HG03457 (cell line): ENCODE measurements around the gene EIF4G3.
"Not testable (repeated sequence)": the region's sequence is repeated elsewhere in the genome, so short reads cannot be mapped to it uniquely, and the experiment has no call there.

Source experiments
- ATAC-seq: cut with Tn5 transposase; IDR thresholded peaks from one replicate; pipeline ENCODE4 v1.9.1; 2021; ENCODE audit warnings: moderate number of reproducible peaks; ENCODE audit not compliant: unreplicated experiment

Gene EIF4G3

DNA sequence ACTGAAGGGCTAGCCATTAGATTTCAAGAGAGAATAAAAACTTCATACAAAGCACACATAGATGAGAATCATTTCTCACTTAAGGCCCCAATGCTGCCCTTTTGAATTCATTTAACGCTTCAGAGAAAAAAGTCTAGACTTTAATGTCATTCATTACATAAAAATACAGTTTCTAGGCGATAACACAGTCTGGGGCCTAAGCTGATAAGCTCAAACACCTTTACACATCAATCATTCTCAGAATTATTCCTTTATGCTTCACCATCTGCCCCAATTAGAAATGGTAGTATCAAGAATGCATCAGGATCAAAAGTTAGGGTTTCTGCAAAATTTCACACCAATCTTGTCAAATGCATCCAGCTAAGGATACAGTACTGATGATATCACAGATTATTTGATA is 289.5 kb downstream of the EIF4G3 start:
- no peak for ATAC-seq

DNA sequence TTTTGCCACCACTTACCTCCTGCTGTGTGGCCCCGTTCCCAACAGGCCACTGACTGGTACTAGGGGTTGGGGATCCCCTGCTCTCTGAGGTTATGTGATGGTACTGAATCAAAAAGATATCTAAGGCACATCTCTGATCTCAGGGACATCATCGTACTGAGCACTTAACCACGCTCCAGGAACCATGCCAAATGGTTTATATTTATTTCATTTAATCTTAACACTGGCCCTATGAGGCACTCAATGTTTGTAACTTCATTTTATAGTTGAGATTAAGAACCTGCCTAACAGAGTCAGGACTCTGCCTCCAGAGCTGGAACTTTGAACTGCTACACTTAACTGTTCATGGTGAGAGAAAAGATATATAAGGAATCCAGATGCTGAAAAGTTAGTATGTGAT is 291.6 kb downstream of the EIF4G3 start:
- no peak for ATAC-seq

DNA sequence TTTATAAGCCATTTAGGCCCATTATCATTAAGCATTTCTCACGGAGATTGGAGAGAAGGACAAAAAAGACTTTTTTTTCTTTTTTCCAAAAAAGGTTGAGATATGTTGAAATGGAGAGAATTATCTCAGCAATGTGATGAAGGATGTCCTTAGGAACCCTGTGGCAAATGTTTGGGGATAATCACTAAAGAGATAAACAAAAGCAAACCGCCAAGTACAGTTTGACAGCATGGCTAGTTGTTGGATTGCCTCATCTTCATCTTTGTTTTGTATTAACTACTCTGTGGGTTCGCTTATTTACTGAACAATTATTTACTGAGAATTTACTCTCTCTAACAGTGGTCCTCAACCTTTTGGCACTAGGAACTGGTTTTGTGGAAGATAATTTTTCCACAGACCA is 292.2 kb downstream of the EIF4G3 start:
- no peak for ATAC-seq

DNA sequence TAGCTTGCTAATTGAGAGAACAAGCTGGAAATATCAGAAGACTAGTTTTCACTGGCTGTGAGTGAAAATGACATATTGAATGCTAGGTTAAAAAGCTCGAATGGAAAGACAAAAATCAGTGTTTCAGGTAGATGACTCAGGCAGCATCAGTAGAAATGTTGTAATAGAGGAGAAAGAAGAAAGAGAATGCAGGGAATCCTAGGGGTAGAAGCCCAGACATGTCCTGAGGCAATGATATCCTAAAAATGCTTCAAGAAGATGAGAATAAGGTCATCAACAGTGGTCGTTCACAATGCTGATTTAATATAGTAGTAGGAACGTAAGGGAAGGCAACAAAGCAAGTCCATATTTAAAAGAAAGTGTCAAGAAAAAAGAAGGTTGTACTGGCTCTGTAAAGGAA is 292.9 kb downstream of the EIF4G3 start:
- no peak for ATAC-seq

DNA sequence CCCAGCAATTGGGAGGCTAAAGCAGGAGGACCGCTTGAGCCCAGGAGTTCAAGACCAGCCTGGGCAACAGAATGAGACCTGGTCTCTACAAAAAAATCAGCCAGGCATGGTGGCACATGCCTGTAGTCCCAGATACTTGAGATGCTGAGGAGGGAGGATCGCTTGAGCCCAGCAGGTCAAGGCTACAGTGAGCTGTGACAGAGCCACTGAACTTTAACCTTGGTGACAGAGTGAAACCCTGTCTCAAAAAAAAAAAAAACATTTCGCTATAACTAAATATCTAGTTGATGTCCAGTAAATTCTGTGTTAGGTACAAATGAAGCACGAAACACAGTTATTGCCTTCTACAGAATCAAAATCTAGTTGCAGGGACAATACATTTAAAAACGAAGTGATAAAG is 293.9 kb downstream of the EIF4G3 start:
- no peak for ATAC-seq

DNA sequence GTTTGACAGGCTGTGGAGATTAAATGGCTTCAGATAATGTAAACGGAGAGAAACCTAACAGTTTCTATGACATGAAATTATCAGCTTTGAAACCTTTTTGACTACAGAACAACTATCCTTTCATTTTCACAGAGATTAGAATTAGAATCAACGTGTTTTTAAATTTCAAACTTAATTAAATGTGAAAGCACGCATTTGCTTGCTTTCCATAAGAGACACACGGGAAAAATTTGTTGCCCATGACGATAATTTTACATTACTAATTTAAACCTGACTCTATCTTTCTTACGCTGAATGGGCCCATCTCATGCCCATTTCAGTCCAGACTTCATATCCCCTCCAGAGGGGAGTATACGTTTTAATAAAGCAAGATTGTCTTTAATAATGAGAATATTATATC is 297.9 kb downstream of the EIF4G3 start:
- no peak for ATAC-seq

DNA sequence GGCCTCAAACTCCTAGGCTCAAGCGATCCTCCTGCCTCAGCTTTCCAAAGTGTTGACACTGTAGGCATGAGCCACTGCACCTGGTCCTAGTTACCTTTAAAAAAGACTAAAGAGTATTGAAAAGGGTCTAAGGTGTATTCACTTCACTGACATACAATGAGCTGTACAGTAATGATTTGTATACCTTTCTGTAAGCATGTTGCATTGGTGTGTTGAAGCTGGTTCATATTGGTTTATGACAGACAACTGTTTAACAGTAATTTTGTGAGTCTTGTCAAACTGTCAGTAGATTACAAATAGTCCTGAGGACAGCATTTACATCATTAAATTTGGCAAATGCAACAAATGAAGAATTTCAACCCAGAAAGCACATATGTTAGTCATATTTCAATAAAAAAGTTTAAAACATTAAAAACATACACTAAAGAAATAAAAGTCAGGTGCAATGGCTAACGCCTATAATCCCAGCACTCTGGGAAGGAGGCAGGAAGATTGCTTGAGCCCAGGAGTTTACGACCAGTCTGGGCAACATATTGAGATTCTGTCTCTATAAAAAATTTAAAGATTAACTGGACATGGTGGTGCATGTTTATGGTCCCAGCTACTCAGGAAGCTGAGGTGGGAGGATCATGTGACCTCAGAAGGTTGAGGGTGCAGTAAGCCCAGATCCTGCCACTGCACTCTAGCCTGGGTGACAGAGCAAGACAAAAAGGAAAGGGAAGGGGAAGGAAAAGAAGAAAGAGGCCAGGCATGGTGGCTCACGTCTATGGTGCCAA is 301.3 kb downstream of the EIF4G3 start:
- ATAC-seq: no peak

DNA sequence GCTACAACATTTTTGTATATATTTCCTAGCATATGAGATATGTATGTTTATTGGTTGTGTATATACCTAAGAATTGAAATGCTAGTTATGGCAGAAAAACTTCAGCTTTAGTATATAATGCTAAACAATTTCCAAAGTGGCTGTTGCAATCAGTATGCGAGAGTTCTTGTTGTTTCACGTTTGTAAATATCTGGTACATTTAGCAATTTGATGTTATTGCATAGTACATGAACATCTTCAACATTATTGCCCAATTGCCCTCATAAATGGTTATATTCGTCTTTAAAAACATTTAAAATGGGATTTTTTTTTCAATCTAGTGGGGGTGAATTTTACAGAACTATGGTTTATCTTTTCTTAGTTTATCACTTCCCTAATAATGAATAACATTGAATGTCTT is 303.4 kb downstream of the EIF4G3 start:
- ATAC-seq: no peak

DNA sequence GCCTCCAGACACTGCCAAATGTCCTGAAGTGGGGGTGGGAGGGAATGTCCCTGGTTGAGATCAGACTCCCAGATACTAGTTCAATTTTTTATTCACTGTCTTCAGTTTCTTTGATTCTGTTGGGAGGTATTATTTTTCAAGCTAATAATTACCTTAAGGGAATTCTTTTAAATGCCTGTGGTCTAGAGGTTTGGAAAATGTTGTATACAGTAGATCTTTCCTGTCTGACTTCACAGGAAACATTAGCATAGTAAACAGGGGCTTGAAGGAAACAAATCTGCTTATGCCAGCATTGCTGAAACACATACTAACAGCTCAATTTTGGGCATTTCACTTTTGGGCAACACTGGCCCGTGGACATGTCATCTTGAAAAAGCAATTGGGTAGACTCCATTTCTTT is 305.3 kb downstream of the EIF4G3 start:
- no peak for ATAC-seq

DNA sequence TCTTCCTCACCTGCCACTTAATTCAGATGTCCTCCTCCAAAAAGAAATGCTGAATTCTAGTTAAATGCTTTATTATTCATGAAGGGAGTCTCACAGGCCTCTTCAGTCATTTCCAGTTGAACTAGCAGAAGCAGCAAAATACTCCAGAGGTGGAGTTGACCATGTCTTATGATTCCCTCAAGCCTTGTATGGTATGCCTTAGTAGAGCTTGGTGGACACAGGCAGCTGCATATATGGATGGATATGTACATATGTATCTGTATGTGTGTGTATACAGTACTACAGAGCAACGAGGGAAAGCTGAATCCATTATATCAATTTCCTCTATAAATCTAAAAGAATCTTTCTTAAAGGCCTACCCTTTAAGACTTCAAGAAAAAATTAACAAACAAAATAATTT is 306.0 kb downstream of the EIF4G3 start:
- ATAC-seq: no peak

DNA sequence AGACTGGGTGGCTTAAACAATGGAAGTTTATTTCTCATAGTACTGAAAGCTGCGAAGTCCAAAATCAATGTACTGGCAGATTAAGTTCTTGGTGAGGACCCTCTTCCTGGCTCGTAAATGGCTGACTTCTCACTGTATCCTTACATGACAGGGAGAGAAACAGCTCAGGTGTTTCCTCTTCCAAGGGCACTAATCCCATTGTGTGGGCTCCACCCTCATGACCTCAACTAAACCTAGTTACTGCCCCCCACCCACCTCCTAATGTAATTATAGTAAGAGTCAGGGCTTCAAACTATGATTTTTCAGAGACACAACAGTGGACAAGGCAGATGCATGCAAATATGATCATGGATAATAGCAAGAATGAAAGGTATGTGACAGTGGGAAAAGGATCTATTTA is 308.4 kb downstream of the EIF4G3 start:
- ATAC-seq: no peak

DNA sequence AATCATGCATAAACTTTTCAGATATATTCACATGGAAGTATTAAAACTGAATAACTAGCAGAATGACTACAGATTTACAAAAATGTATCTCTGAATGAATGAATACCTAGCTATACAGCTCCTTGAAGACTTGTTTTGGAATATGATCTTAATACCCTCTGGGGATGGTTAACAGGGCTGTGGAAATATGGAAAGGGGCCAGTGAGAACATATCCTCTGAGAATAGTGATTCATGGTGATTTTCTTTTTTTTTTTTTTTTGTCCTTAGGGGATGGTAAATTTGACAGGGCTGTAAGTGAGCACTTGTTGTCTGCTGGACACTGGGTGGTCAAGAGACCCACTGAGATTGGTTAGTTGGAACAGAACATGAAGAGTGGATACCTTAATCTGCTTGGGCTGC is 308.9 kb downstream of the EIF4G3 start:
- ATAC-seq: no peak

DNA sequence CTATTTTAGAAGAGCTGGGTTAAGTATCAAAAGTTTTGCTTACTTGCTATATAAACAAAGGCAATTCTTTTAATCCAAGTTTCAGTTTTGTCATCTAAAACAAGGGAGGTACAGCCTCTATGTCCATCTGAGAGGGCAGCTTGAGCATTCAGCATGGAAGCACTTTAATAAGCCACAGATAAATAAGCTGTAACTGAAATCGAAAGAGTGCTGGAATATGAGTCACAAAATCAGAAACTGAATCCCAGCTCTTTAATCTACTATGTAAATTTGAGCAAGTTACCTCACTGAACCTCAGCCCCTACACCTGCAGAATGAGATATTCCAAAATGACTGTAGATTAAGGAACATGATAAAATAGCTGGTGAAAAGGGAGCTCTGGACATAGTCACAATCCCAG is 309.6 kb downstream of the EIF4G3 start:
- ATAC-seq: no peak

DNA sequence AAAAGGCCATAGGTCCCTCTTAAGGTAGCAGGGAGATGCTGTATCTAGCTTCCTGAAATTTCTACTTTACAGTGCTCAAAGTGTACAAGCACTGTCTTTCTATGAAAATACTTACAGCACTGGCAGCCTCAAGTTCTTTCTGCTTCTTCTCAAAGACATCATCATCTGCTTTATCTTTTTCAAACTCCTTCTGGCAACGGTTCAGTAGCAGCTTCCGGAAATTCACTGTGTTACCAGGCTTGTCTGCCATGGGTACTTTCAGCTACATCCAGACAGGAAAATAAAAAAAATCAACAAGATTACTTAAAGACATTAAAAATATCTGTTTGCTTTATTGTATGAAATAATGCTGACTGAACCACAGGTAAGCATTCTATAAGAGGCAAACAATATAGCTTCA is 311.7 kb downstream of the EIF4G3 start:
- ATAC-seq: no peak

DNA sequence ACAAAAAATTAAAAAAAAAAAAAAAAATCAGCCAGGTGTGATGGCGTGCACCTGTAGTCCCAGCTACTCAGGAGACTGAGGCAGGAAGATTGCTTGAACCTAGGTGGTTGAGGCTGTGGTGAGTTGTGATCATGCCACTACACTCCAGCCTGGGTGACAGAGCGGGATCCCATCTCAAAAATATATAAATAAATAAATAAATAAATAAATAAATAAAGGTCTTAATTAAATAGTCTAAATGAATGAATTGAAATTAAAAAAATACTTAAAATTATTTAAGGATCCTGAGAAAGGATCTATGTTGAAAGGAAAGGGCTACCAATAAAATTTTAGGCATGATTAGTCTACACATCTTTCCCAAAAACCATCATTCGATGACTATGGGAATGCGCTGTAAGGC is 322.2 kb downstream of the EIF4G3 start:
- no peak for ATAC-seq

DNA sequence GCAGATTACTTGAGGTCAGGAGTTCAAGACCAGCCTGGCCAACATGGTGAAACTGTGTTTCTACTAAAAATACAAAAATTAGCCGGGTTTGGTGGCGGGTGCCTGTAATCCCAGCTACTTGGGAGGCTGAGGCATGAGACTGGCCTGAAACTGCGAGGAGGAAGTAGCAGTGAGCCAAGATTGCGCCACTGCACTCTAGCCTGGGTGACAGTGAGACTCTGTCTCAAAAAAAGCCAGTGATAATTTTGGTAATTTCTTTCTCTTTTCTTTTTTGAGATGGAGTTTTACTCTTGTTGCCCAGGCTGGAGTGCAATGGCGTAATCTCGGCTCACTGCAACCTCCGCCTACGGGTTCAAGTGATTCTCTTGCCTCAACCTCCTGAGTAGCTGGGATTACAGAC is 324.9 kb downstream of the EIF4G3 start:
- ATAC-seq: not testable (repeated sequence)

DNA sequence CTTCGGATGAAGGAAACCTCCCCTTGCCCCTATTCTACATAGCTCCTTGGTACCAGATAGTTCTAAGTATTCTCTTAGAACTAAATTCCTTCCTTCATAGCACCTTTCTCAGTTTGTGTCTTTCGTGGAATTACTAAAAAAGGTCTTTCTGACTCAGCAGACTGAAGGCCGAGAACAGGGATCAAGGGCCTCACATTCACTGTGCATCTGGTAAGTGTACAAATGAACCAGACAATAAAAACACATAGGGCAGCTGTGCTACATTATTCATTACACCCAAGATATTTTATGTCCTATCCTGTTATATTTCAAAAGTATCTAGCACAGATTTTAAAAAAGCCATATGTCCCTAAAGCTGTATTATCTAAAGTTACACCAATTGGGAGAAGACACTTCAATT is 326.7 kb downstream of the EIF4G3 start:
- no peak for ATAC-seq

DNA sequence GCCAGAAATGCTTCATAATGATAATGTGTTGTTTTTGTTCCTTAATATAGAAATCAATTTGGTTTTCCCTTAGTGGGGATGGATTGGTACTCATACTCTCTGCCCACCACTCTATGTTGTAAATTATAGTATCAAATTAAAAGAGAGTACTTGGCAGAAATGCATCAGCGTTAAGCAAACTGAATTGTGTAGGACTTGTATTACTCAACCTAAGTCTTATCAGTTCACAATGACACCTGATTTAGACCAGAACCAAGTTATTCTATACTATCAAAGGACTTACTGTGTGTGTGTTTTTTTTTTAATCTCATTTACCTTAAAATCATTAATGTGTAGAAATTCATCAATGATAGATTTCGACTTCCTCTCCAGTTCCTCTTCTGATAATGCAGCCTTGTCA is 327.6 kb downstream of the EIF4G3 start:
- ATAC-seq: no peak

DNA sequence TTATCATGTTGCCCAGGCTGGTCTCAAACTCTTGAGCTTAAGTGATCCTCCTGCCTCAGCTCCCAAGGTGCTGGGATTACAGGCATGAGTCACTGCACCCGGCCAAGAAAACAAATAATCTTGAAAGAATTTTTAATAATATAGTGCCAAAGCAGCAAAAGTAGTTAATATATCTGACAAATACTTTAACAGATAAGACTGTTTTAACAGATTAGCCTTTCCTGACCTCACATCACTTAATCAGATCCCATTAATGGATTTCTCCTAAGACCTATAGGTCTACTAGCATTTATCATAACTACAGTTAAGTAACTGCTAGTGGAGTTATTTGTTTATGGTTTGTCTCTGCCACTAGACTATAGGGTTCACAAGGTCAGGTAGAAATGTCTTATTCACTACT is 328.5 kb downstream of the EIF4G3 start:
- ATAC-seq: no peak

DNA sequence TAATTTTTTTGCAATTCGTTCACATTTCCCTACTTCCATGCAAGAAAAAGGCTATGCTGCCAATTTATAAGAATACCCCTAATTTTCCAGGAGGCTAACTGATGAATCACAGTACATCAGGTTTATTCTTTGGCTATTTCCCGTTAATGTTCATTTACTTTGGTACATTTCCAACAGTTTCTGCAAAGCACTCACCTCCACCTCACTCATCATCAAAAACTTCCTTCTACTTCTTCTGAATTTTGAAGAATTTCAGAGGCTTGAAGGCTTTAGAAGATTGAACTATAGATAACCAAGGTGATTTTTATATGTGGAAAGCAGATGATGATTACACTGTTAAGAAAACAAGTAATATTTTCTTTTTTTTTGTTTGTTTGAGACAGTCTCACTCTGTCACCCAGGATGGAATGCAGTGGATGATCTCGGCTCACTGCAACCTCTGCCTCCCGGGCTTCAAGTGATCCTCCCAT is 329.1 kb downstream of the EIF4G3 start:
- ATAC-seq: no peak

DNA sequence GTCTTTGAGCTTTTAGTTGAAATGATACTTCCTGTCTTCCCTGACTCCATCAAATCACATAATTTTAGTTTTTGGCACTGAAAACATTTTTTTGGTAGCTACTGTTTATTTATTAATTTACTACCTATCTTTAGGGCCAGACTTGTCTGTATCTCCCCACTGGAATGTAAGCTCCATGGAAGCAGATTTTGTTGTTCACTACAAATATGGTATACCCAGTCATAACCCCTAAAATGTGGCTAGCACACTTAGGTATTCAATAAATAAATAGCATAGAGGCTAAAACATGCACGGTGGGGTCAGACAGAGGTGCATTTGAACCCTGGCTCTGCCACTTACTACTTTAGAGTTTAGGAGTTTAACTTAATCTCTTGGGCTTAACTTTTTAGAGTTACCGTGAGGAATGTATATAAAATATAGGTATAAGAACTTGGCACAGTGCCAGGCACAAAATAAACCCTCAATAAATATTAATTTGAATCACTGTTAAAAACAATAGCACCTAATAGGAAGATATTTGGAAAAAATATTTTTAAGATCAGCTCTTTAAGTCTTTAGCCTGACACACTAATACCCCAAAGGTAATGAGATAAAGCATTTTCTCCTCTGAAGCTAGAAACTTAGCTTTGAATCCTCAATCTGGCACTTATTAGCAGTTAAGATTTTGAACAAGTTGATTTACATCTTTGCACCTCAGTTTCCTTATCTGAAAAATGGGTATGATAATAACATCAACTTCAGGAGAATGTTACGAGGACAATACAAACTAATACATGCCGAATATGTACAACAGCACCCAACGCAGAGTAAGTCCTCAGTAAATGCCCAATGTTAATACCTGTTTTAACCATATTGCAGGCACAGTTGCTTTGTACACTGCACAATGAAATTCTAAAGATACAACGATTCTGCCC is 330.0 kb downstream of the EIF4G3 start:
- no peak for ATAC-seq

DNA sequence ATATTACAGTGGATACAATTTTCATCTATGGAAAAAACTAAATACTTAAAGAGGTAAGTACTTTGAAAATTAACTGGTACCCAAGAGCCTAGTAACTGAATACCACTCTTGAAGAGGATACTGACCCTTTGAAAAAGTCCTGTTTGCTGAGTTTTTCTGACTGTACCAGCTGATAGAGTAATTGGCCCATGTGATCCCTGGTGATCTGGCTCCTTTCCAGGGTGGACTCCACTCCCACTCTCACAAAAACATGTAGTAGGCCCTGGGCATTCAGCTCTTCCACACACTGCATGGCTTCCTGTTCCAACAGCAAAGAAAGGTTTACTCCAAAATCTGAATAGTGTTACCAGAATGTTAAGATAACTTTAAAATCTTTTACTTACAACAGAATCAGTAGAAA is 336.0 kb downstream of the EIF4G3 start:
- ATAC-seq: no peak
